Activated CD4-positive, CD25-positive, alpha-beta regulatory T cell treated with anti-CD3 and anti-CD28 coated beads, Interleukin-2, amount 50 U/mL, for 24 hours (primary cell): ENCODE data around the gene ABCA12.

Source experiments
- ATAC-seq, 2 donors: fragments of 150-1000 bp; cut with Tn5 transposase; one replicate each; pipeline ENCODE4 v1.10.0; 2021; ENCODE audit warnings: mild to moderate bottlenecking in 1 of 2, moderate library complexity in 1 of 2

The ABCA12 gene

DNA sequence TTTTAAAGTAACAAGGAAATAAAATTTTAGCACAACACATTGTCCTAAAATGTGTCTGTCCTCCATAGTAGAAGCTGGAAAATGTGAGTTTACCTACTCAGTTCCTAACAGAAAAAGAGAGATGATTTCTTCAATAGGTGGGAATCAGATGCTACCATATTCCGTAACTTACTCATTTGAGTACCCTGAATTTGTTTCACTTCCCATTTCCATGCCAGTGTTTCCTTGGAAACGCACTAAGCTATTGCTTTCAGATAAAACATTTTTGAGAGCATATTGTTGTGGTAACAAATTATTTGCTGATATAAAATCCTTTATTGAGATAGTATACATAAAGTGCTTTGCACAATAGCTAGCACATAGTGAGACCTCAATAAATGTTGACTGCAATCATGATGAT is 191.5 kb downstream of the ABCA12 start:
- ATAC-seq = no peak

DNA sequence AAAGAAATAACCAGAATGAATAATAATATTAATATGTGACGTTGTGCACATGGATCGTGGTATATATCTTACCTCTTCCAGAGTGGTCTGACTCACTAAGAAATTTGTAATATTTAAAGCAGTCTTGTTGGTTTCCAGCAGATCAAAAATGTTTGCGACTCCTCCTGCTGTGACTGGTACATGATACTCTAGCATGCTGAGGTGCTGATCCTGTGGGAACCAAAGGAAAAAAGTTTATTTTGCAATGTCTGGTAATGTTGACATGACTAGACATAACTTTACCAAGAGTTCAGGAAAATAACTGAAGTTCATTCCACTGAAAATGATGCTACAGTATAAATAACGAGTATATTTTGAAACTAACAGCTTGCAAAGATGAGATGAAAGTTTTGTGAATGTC is 204.4 kb downstream of the ABCA12 start:
- ATAC-seq = no peak

DNA sequence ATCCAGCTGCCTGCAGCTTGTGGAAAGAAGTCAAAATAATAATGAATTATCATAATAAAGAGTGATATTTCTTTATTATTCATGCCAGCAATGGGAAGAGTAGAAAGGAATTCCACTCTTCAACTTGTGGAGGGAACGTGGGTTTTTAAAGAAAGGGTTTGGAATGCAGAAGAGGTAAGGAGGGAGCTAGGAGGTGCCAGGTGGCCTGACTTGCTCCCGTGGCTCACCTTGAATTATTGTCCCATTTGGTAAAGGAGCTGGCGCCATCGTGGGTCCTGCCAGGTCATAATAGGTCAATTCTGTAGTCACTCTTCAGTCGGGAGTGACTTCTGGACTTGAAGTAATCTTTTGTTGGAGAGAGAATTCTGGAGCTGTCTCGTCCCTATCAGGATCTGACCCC is 233.8 kb downstream of the ABCA12 start:
- no peak for ATAC-seq

DNA sequence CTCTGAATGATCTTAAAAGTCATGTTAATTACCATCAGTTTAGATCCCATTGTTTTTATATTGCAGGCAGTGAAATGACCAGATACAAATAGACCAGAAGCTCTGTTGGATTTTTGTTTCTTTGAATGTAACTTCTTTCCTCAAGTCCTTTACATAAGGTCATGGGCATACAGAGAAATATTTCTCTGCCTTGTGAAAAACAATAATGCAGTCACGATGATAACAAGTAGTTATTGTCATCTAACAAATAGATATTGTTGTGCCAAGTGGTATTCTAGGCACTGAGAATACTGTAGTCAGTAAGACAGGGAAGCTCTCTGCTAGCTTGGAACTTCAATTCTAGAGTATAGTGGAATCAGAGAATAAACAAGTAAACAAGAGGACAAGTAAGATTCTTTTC is 234.2 kb downstream of the ABCA12 start:
- ATAC-seq = no peak

DNA sequence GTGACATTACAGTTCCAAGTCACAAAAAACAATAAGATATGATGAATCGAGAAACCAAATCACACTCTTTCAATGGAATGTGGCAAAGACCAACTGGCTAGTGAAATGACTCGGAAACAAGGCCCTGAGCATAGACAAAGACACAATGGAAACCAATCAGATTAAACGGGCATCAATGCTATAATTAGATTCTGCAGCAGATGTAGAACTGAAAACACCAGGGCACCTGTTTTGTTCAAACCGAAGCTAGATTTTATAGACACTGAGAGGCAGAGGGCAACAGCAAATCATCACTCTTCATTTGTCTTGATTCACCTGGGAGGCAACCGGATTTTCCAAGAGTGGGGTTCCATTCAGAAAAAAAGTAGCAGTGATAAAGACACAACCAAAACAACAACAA is 236.1 kb downstream of the ABCA12 start:
- ATAC-seq = no peak

DNA sequence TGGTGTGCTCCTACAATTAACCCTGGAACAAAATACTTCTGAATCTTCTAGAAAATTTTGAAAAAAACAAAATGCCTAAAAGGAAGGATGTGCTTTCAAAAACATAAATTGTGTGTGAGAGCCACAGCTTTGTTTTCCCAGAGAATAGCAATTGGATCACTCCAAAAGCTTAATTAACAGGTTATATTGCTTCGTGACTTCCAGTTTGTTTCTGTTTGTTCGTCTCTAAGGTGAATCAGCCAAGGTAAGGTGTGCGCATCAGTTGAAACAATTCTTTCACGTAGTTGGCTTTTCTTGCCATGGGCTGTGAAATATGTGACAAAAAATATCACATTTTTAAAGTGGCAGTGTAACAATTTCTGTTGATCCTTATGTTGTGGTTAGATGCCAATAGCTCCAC is 238.7 kb downstream of the ABCA12 start:
- ATAC-seq = no peak

DNA sequence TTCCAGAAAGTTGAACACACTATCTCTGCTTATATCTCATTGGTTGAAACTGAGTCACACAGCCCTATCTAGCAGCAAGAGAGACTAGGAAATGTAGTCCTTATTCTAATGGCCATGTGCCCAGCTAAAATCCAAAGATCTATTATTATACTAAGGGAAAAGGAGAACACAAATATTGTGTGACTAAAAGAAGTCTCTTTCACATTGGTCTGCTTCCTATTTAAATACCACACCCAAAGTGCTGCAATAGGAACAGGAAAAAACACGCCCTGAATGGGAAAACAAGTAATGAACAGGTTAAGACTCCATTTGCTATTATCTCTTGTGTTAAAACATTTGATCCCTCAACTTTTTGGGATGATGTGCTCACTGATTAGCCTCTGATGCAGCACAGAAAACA is 242.2 kb downstream of the ABCA12 start:
- no peak for ATAC-seq

DNA sequence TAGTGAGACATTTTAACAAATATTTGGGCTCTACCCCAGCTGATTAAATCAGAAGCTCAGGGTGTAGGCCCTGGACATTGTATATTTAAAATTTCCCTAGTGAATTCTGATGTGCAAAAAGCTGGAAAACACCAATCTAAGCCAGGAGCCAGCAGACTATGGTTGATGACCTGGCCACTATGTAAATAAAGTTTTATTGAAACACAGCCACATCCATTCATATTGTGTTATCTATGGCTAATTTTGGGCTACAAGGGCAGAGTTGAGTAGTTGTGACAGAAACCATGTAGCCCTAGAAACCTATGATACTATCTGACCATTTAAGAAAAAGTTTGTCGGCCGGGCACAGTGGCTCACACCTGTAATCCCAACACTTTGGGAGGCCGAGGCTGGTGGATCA is 243.0 kb downstream of the ABCA12 start:
- ATAC-seq = no peak

DNA sequence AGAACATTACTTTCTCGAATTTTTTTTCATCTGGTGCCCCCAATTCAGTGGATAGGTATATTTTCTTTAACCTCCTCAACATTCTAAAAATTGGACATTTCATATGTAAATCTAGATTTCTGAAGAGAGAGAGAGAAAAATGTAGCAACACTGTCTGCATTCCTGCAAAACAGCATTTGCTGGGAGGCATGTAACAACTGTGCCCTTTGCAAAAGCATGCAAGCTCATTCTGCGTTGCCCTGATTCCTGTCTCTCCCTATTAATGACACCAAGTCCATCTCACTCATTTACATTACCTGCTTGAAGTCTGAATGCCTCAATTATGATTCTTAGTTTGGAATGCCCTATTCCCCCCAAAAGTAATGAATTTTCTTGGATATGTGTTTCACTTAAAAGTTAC is 249.1 kb downstream of the ABCA12 start:
- no peak for ATAC-seq

DNA sequence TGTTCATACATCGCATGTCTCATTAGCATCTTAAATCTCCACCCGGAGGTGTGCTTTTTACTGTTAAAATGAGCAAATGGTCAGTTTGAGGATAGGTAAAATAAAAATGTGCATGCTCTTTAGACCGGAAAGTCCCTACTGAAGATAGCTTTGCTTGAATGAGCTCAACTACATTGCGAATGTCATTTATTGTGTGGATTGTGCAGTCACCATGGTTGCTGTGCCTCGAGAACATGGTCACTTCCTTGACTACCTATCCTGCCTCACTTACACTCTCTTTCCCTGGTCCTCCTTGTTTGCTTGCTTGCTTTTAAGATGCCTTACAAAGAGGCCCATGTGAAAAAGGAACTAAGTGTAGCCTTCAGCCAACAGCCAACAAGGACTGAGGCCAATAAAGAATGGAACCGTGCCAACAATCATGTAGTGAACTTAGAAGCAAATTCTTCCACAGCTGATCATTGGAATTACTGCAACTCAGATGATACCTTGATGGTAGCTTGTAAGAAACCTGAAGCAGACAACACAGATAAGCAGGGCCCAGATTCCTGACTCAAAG is 256.7 kb downstream of the ABCA12 start:
- no peak for ATAC-seq
